Prostate gland (tissue), 2 donors: ENCODE results near the gene SMARCA1.

ENCODE experiments used
- CTCF ChIP-seq, 4 experiments: fragments of 200-600 bp in 2 of 4; fragments of 450-650 bp in 2 of 4; sonication (generic) in 2 of 4; IDR thresholded peaks; 1 replicate in 3 of 4; 2 replicates in 1 of 4; pipeline ENCODE4 v1.5.1; 2016 to 2019; ENCODE audit warnings: antibody characterized with exemption in 4 of 4, mild to moderate bottlenecking in 2 of 4, moderate library complexity in 2 of 4
- POLR2A ChIP-seq: fragments of 450-650 bp; IDR thresholded peaks from one replicate; pipeline ENCODE4 v1.6.1; 2016; ENCODE audit warnings: antibody characterized with exemption, mild to moderate bottlenecking
- POLR2AphosphoS5 ChIP-seq: sonication (generic); formaldehyde crosslinking; IDR thresholded peaks from one replicate; pipeline ENCODE4 v1.6.1; 2017; ENCODE audit warnings: antibody characterized with exemption

- TF ChIP-seq CTCF (IDR thresholded peaks at IDR 0.05) (no peak), POLR2AphosphoS5 (no peak), POLR2A (no peak)
These were observed 70.8 kb downstream of the SMARCA1 start for GRCh38 chrX:129452523-129452922.
